Neural progenitor cell (in vitro differentiated cells): ENCODE measurements around the gene RGS3. TPM values are rescaled to one million over a fixed set of nuclear protein-coding genes. Genes with fewer than 3 reads are reported as not detected.

Source experiments
- DNase-seq: peaks from one replicate; pipeline ENCODE4 v3.0.0-alpha.2; 2016; ENCODE audit warnings: low spot score
- H2AFZ ChIP-seq: fragments of 200-600 bp; sonication (generic); replicated peaks from 2 replicates; pipeline ENCODE4 v1.6.1; 2016; ENCODE audit warnings: antibody characterized with exemption
- H3F3A ChIP-seq: fragments of 200-600 bp; sonication (generic); 2 replicates; pipeline ENCODE4 v1.6.1; 2016; ENCODE audit warnings: antibody characterized with exemption, low read depth
- H3K27ac ChIP-seq: fragments of 200-600 bp; sonication (generic); 2 replicates; pipeline ENCODE4 v1.5.1; 2016; ENCODE audit warnings: mild to moderate bottlenecking
- H3K27me3 ChIP-seq: fragments of 200-600 bp; sonication (generic); 2 replicates; pipeline ENCODE4 v1.6.1; 2016; ENCODE audit warnings: mild to moderate bottlenecking, moderate library complexity
- H3K36me3 ChIP-seq: fragments of 200-600 bp; sonication (generic); 2 replicates; pipeline ENCODE4 v1.5.1; 2016
- H3K4me1 ChIP-seq: fragments of 200-600 bp; sonication (generic); 2 replicates; pipeline ENCODE4 v1.6.1; 2016; ENCODE audit warnings: mixed run types
- H3K4me2 ChIP-seq: fragments of 200-600 bp; sonication (generic); 2 replicates; pipeline ENCODE4 v1.6.1; 2016
- H3K4me3 ChIP-seq: fragments of 200-600 bp; sonication (generic); 2 replicates; pipeline ENCODE4 v1.5.1; 2016
- H3K79me2 ChIP-seq: fragments of 200-600 bp; sonication (generic); 2 replicates; pipeline ENCODE4 v1.6.1; 2016; ENCODE audit warnings: low read depth
- H3K9ac ChIP-seq: fragments of 200-600 bp; sonication (generic); 2 replicates; pipeline ENCODE4 v1.6.1; 2016
- H3K9me3 ChIP-seq: fragments of 200-600 bp; sonication (generic); 2 replicates; pipeline ENCODE4 v1.5.1; 2016; ENCODE audit warnings: low read depth
- H4K20me1 ChIP-seq: fragments of 200-600 bp; sonication (generic); 2 replicates; pipeline ENCODE4 v1.6.1; 2016; ENCODE audit warnings: low read depth
- H3K27ac Mint-ChIP-seq: 3 replicates; pipeline ENCODE4 v1.8.0; 2021; ENCODE audit warnings: mixed read lengths
- H3K27me3 Mint-ChIP-seq: 2 replicates; pipeline ENCODE4 v1.8.0; 2022; ENCODE audit warnings: low read depth, mild to moderate bottlenecking, inconsistent platforms, moderate library complexity, mixed read lengths; ENCODE audit not compliant: insufficient read depth
- H3K36me3 Mint-ChIP-seq: 3 replicates; pipeline ENCODE4 v1.8.0; 2021; ENCODE audit warnings: mixed read lengths
- H3K4me1 Mint-ChIP-seq: 3 replicates; pipeline ENCODE4 v1.8.0; 2021; ENCODE audit warnings: mixed read lengths
- H3K4me3 Mint-ChIP-seq: 3 replicates; pipeline ENCODE4 v1.8.0; 2021; ENCODE audit warnings: mild to moderate bottlenecking, moderate library complexity, mixed read lengths
- H3K9me3 Mint-ChIP-seq: 3 replicates; pipeline ENCODE4 v1.8.0; 2020; ENCODE audit warnings: mixed read lengths
- EZH2 ChIP-seq: fragments of 200-600 bp; sonication (generic); IDR thresholded peaks from 2 replicates; pipeline ENCODE4 v1.6.1; 2017; ENCODE audit warnings: antibody characterized with exemption, mild to moderate bottlenecking, moderate library complexity
- EZH2phosphoT487 ChIP-seq: fragments of 200-600 bp; sonication (generic); IDR thresholded peaks from 2 replicates; pipeline ENCODE4 v1.6.1; 2017; ENCODE audit warnings: antibody characterized with exemption
- total RNA-seq: library from RNA; depleted of rRNA; stranded (reverse); fragments of >200 nt; gene quantifications from 2 replicates; pipeline ENCODE4 v1.2.3, GENCODE V29; 2015; ENCODE audit warnings: low replicate concordance
- TF ChIP-seq, protein P1 (sequence below): fragments of 200-600 bp; sonication (generic); IDR thresholded peaks from 2 replicates; pipeline ENCODE4 v1.5.1; 2017; ENCODE audit warnings: antibody characterized with exemption, mild to moderate bottlenecking

RGS3 gene
- total RNA-seq, 1 donor from 2014 or later, result 30.3 TPM

DNA sequence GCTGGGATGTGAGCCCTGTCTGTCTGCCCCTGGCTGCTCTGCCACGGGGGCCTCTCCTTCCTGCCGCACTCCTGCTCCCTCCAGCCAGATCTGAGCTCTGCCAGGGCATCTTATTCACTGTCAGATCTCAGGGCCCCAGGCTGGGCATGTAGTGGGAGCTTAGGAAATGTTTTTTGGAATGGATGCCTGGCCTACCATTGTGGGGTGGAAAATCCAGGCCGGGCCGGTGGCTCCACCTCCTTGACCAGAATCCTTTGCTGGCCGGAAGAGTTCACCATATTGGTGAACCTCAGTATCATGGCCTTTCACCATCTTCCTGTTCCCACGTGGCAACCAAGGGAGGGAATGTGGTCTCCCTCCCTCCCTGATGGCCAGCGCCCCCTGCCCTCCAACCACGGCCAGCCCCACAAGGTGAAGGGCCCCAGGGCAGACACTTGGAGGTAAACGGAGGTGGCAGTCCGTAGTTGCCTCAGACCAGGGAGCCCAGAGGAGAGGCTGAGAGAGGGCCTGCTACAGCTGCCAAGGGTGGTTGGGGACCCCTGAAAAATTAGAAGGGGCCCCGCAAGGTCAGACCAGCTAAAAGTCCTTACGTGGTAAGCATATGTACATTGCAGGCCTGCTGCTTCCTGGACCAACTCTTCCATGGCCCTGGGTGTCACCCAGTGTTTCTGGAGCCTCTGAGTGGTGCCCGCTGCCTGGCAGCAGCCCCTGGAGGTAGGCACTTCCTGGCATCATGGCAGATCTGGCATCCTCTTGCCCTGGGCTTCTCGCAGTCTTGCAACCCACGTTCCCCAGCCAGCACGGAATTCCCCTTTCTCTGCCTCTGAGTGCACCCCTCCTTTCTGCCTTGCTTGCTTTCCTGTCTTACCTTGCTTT lies 153.3 kb downstream of the RGS3 start:
- no peak overlapping the region for H3K4me3 ChIP-seq
- peaks cover 7% of the 10 kb centered on the region for H3F3A ChIP-seq
- H3K27me3 Mint-ChIP-seq, result peaks cover 6% of the 10 kb centered on the region
- no peaks in the 10 kb centered on the region for H3K36me3 ChIP-seq
- H4K20me1 ChIP-seq, result no peaks in the 10 kb centered on the region
- no peak overlapping the region for H3K27ac ChIP-seq
- no peak for DNase-seq
- no peak overlapping the region for H3K4me3 Mint-ChIP-seq
- peak overlapping the region; percentile 69 for H3K27ac Mint-ChIP-seq
- peaks cover 54% of the 10 kb centered on the region for H3K4me1 Mint-ChIP-seq
- no peak overlapping the region for H3K4me2 ChIP-seq
- H3K9ac ChIP-seq, result no peak overlapping the region
- TF ChIP-seq EZH2, result no peak
- TF ChIP-seq, protein P1, sequence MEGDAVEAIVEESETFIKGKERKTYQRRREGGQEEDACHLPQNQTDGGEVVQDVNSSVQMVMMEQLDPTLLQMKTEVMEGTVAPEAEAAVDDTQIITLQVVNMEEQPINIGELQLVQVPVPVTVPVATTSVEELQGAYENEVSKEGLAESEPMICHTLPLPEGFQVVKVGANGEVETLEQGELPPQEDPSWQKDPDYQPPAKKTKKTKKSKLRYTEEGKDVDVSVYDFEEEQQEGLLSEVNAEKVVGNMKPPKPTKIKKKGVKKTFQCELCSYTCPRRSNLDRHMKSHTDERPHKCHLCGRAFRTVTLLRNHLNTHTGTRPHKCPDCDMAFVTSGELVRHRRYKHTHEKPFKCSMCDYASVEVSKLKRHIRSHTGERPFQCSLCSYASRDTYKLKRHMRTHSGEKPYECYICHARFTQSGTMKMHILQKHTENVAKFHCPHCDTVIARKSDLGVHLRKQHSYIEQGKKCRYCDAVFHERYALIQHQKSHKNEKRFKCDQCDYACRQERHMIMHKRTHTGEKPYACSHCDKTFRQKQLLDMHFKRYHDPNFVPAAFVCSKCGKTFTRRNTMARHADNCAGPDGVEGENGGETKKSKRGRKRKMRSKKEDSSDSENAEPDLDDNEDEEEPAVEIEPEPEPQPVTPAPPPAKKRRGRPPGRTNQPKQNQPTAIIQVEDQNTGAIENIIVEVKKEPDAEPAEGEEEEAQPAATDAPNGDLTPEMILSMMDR, result no peak
- TF ChIP-seq EZH2phosphoT487, result no peak
- H3K9me3 Mint-ChIP-seq, result no peaks in the 10 kb centered on the region
- H3K79me2 ChIP-seq, result no peaks in the 10 kb centered on the region
- no peaks in the 10 kb centered on the region for H3K27me3 ChIP-seq
- H3K4me1 ChIP-seq, result peaks cover 23% of the 10 kb centered on the region
- H3K36me3 Mint-ChIP-seq, result no peaks in the 10 kb centered on the region
- no peaks in the 10 kb centered on the region for H3K9me3 ChIP-seq
- no peak overlapping the region for H2AFZ ChIP-seq

- Histone ChIP-seq H3K79me2 (no peaks in the 10 kb centered on the region), H3K4me2 (no peak overlapping the region), H4K20me1 (no peaks in the 10 kb centered on the region), H3K36me3 (no peaks in the 10 kb centered on the region), H3K9ac (no peak overlapping the region), H2AFZ (no peak overlapping the region), H3K9me3 (no peaks in the 10 kb centered on the region), H3K27ac (no peak overlapping the region), H3F3A (peaks cover 7% of the 10 kb centered on the region), H3K4me3 (no peak overlapping the region), H3K4me1 (peaks cover 25% of the 10 kb centered on the region), H3K27me3 (no peaks in the 10 kb centered on the region)
- Mint-ChIP-seq H3K4me1 (peaks cover 58% of the 10 kb centered on the region), H3K9me3 (no peaks in the 10 kb centered on the region), H3K4me3 (no peak overlapping the region), H3K27me3 (peaks cover 6% of the 10 kb centered on the region), H3K27ac (no peak overlapping the region), H3K36me3 (no peaks in the 10 kb centered on the region)
- no peak for TF ChIP-seq EZH2phosphoT487
- DNase-seq, result peak; percentile 53
Observed at GRCh38 chr9:113617550-113617949, 154.0 kb downstream of the RGS3 start.

GRCh38 chr9:113618836-113619490 lies 155.4 kb downstream of the RGS3 start:
- H3K79me2 ChIP-seq, result no peaks in the 10 kb centered on the region
- Mint-ChIP-seq H3K36me3 (no peaks in the 10 kb centered on the region), H3K27ac (peak overlapping the region; percentile 77), H3K9me3 (no peaks in the 10 kb centered on the region), H3K4me3 (peak overlapping the region; percentile 36), H3K27me3 (peaks cover 2% of the 10 kb centered on the region), H3K4me1 (peaks cover 66% of the 10 kb centered on the region)
- no peaks in the 10 kb centered on the region for H3K27me3 ChIP-seq
- H4K20me1 ChIP-seq, result no peaks in the 10 kb centered on the region
- H3K4me1 ChIP-seq, result peaks cover 32% of the 10 kb centered on the region
- no peak overlapping the region for H3K27ac ChIP-seq
- no peak overlapping the region for H2AFZ ChIP-seq
- TF ChIP-seq, protein P1, result no peak
- no peak for TF ChIP-seq EZH2phosphoT487
- no peaks in the 10 kb centered on the region for H3K36me3 ChIP-seq
- no peak overlapping the region for H3K9ac ChIP-seq
- no peak overlapping the region for H3K4me3 ChIP-seq
- no peak for DNase-seq
- H3K4me2 ChIP-seq, result no peak overlapping the region
- no peaks in the 10 kb centered on the region for H3K9me3 ChIP-seq
- peaks cover 7% of the 10 kb centered on the region for H3F3A ChIP-seq
